HepG2 (cell line): ENCODE results near the gene SAMD4B. TPM values are rescaled to one million over a fixed set of nuclear protein-coding genes. Genes with fewer than 3 reads are reported as not detected.
A peak's percentile ranks its signal among the peaks of the same experiment; 100 is the strongest.

Experiments used
- FOXO1 ChIP-seq: sonication (generic); formaldehyde crosslinking; IDR thresholded peaks from 2 replicates; pipeline ENCODE4 v1.4.0; 2020; ENCODE audit warnings: missing genetic modification reagents
- HMGA1 ChIP-seq: sonication (generic); formaldehyde crosslinking; conservative IDR thresholded peaks from 2 replicates; pipeline ENCODE4 v1.4.0; 2020; ENCODE audit warnings: missing genetic modification reagents
- KDM5B ChIP-seq: sonication (generic); formaldehyde crosslinking; IDR thresholded peaks from 2 replicates; pipeline ENCODE4 v1.4.0; 2020; ENCODE audit warnings: missing genetic modification reagents, mild to moderate bottlenecking, borderline replicate concordance
- MTA1 ChIP-seq: sonication (generic); formaldehyde crosslinking; IDR thresholded peaks from 2 replicates; pipeline ENCODE4 v1.4.0; 2020; ENCODE audit warnings: missing genetic modification reagents, mild to moderate bottlenecking, borderline replicate concordance
- NFAT5 ChIP-seq: sonication (generic); formaldehyde crosslinking; IDR thresholded peaks from 2 replicates; pipeline ENCODE4 v1.4.0; 2020; ENCODE audit warnings: missing genetic modification reagents
- ZKSCAN1 ChIP-seq: fragments of 150-350 bp; IDR thresholded peaks from 2 replicates; pipeline ENCODE4 v1.6.1; 2014; ENCODE audit warnings: low read length
- ZNF12 ChIP-seq: sonication (generic); formaldehyde crosslinking; IDR thresholded peaks from 2 replicates; pipeline ENCODE4 v1.5.0; 2020; ENCODE audit warnings: missing genetic modification reagents
- ZNF232 ChIP-seq: sonication (generic); formaldehyde crosslinking; IDR thresholded peaks from 2 replicates; pipeline ENCODE4 v1.4.0; 2020; ENCODE audit warnings: missing genetic modification reagents, borderline replicate concordance
- ZNF607 ChIP-seq: sonication (generic); formaldehyde crosslinking; IDR thresholded peaks from 2 replicates; pipeline ENCODE4 v1.5.1; 2020; ENCODE audit warnings: missing genetic modification reagents, mild to moderate bottlenecking, borderline replicate concordance
- ZNF781 ChIP-seq: sonication (generic); formaldehyde crosslinking; IDR thresholded peaks from 2 replicates; pipeline ENCODE4 v1.5.1; 2020; ENCODE audit warnings: borderline replicate concordance, mild to moderate bottlenecking, missing genetic modification reagents; ENCODE audit errors: not compliant biosample characterization
- polyA plus RNA-seq, 8 experiments: library from polyadenylated mRNA; depleted of rRNA in 3 of 8; stranded (reverse) in 7 of 8; unstranded in 1 of 8; fragments of >200 nt; fragmentation: Illumina TruSeq in 4 of 8; extraction: Trizol in 4 of 8; gene quantifications; 2 replicates each; pipeline versions ENCODE4 v1.2.1 to v1.2.3, GENCODE V29; 2011 to 2016; ENCODE audit warnings: low read depth in 4 of 8, missing spikeins in 1 of 8, mixed read lengths in 1 of 8; ENCODE audit not compliant: insufficient read depth in 1 of 8
- total RNA-seq, 5 experiments: library from RNA; depleted of rRNA; stranded (reverse); fragments of >200 nt; fragmentation: Illumina TruSeq; extraction: Trizol; gene quantifications; 2 replicates each; pipeline ENCODE4 v1.2.3, GENCODE V29; 2016; ENCODE audit warnings: low read depth in 1 of 5
- TF ChIP-seq, protein P1 (sequence below): sonication (generic); formaldehyde crosslinking; IDR thresholded peaks from 2 replicates; pipeline ENCODE4 v1.8.0; 2022; ENCODE audit warnings: missing genetic modification reagents, mild to moderate bottlenecking, borderline replicate concordance
- TF ChIP-seq, protein P2 (sequence below): sonication (generic); formaldehyde crosslinking; IDR thresholded peaks from 2 replicates; pipeline ENCODE4 v1.8.1; 2023; ENCODE audit warnings: mild to moderate bottlenecking, missing genetic modification reagents
- TF ChIP-seq, protein P3 (sequence below): sonication (generic); formaldehyde crosslinking; IDR thresholded peaks from 2 replicates; pipeline ENCODE4 v1.4.0; 2020; ENCODE audit warnings: missing genetic modification reagents
- TF ChIP-seq, protein P4 (sequence below): IDR thresholded peaks from 2 replicates; pipeline ENCODE4 v1.6.1; 2016; ENCODE audit warnings: low read depth
- TF ChIP-seq, protein P5 (sequence below): sonication (generic); formaldehyde crosslinking; IDR thresholded peaks from 2 replicates; pipeline ENCODE4 v1.8.1; 2022; ENCODE audit warnings: low read depth, mild to moderate bottlenecking, missing genetic modification reagents

SAMD4B gene
- total and polyA plus RNA-seq, 2 of the 13 experiments (the other 11 are each of a cell fraction or from before 2014, with no cell fraction given): 26.0 to 31.8 TPM

- TF ChIP-seq HMGA1 (no peak), KDM5B (peak; percentile 58; the same call in 1 of the 2 replicates), NFAT5 (CRISPR knock-in tag) (no peak), ZNF232 (CRISPR knock-in tag) (peak; percentile 41; the same call in 1 of the 2 replicates), MTA1 (CRISPR knock-in tag) (no peak; the same call in 1 of the 2 replicates), ZNF607 (CRISPR knock-in tag) (peak; percentile 69; the same call in 1 of the 2 replicates), ZNF12 (CRISPR knock-in tag) (no peak), FOXO1 (no peak; the same call in 1 of the 2 replicates), ZNF781 (peak; percentile 43), ZKSCAN1 (peak; percentile 77)
- TF ChIP-seq, protein P1, sequence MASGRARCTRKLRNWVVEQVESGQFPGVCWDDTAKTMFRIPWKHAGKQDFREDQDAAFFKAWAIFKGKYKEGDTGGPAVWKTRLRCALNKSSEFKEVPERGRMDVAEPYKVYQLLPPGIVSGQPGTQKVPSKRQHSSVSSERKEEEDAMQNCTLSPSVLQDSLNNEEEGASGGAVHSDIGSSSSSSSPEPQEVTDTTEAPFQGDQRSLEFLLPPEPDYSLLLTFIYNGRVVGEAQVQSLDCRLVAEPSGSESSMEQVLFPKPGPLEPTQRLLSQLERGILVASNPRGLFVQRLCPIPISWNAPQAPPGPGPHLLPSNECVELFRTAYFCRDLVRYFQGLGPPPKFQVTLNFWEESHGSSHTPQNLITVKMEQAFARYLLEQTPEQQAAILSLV: no peak
- TF ChIP-seq, protein P2, sequence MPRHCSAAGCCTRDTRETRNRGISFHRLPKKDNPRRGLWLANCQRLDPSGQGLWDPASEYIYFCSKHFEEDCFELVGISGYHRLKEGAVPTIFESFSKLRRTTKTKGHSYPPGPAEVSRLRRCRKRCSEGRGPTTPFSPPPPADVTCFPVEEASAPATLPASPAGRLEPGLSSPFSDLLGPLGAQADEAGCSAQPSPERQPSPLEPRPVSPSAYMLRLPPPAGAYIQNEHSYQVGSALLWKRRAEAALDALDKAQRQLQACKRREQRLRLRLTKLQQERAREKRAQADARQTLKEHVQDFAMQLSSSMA: no peak
- TF ChIP-seq, protein P3, sequence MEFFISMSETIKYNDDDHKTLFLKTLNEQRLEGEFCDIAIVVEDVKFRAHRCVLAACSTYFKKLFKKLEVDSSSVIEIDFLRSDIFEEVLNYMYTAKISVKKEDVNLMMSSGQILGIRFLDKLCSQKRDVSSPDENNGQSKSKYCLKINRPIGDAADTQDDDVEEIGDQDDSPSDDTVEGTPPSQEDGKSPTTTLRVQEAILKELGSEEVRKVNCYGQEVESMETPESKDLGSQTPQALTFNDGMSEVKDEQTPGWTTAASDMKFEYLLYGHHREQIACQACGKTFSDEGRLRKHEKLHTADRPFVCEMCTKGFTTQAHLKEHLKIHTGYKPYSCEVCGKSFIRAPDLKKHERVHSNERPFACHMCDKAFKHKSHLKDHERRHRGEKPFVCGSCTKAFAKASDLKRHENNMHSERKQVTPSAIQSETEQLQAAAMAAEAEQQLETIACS (CRISPR knock-in tag): peak; percentile 18; the same call in 1 of the 2 replicates
- TF ChIP-seq, protein P4, sequence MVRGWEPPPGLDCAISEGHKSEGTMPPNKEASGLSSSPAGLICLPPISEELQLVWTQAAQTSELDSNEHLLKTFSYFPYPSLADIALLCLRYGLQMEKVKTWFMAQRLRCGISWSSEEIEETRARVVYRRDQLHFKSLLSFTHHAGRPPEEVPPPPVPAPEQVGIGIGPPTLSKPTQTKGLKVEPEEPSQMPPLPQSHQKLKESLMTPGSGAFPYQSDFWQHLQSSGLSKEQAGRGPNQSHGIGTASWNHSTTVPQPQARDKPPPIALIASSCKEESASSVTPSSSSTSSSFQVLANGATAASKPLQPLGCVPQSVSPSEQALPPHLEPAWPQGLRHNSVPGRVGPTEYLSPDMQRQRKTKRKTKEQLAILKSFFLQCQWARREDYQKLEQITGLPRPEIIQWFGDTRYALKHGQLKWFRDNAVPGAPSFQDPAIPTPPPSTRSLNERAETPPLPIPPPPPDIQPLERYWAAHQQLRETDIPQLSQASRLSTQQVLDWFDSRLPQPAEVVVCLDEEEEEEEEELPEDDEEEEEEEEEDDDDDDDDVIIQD (CRISPR knock-in tag): no peak
- TF ChIP-seq, protein P5, sequence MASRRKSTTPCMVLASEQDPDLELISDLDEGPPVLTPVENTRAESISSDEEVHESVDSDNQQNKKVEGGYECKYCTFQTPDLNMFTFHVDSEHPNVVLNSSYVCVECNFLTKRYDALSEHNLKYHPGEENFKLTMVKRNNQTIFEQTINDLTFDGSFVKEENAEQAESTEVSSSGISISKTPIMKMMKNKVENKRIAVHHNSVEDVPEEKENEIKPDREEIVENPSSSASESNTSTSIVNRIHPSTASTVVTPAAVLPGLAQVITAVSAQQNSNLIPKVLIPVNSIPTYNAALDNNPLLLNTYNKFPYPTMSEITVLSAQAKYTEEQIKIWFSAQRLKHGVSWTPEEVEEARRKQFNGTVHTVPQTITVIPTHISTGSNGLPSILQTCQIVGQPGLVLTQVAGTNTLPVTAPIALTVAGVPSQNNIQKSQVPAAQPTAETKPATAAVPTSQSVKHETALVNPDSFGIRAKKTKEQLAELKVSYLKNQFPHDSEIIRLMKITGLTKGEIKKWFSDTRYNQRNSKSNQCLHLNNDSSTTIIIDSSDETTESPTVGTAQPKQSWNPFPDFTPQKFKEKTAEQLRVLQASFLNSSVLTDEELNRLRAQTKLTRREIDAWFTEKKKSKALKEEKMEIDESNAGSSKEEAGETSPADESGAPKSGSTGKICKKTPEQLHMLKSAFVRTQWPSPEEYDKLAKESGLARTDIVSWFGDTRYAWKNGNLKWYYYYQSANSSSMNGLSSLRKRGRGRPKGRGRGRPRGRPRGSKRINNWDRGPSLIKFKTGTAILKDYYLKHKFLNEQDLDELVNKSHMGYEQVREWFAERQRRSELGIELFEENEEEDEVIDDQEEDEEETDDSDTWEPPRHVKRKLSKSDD (CRISPR knock-in tag): no peak
Observed at GRCh38 chr19:39412100-39412866, 70.1 kb downstream of the SAMD4B start, which contains the start of gene PLEKHG2 (continued).
